Mammary epithelial cell (primary cell): ENCODE data around the gene TMEM200C.

ENCODE experiments used
- CTCF ChIP-seq, 2 donors: IDR thresholded peaks in 1 of 2; conservative IDR thresholded peaks in 1 of 2; 2 replicates each; pipeline ENCODE4 v1.5.1; 2011 to 2012; ENCODE audit warnings: inconsistent platforms in 2 of 2, low read length in 2 of 2, mild to moderate bottlenecking in 2 of 2, control low read depth in 1 of 2, low read depth in 1 of 2; ENCODE audit not compliant: insufficient read depth in 1 of 2; ENCODE audit errors: extremely low read depth in 1 of 2
- EZH2 ChIP-seq: IDR thresholded peaks from 2 replicates; pipeline ENCODE4 v1.6.1; 2012; ENCODE audit warnings: low read length, inconsistent platforms, borderline replicate concordance

GRCh38 chr18:5884375-5884774 is 10.9 kb downstream of the TMEM200C start:
- no peak for TF ChIP-seq CTCF (conservative IDR thresholded peaks at IDR 0.05 in 1 of 2, IDR thresholded peaks at IDR 0.05 in 1 of 2; ENCODE audit: extremely low read depth in 1 of 2, insufficient read depth in 1 of 2, low read depth in 1 of 2, low read length in 2 of 2)
- TF ChIP-seq EZH2, result no peak
